Upper lobe of left lung (tissue), 4 donors: ENCODE data around the gene RIN1.

Experiments
- POLR2AphosphoS5 ChIP-seq, 2 donors: sonication (generic); formaldehyde crosslinking; IDR thresholded peaks; one replicate each; pipeline ENCODE4 v1.5.1; 2017; ENCODE audit warnings: antibody characterized with exemption in 2 of 2
- TF ChIP-seq, protein P1 (sequence below), 6 experiments: fragments of 450-650 bp in 4 of 6; fragments of 200-600 bp in 2 of 6; sonication (generic) in 2 of 6; IDR thresholded peaks; one replicate each; pipeline ENCODE4 v1.5.1; 2016 to 2019; ENCODE audit warnings: antibody characterized with exemption in 6 of 6

DNA sequence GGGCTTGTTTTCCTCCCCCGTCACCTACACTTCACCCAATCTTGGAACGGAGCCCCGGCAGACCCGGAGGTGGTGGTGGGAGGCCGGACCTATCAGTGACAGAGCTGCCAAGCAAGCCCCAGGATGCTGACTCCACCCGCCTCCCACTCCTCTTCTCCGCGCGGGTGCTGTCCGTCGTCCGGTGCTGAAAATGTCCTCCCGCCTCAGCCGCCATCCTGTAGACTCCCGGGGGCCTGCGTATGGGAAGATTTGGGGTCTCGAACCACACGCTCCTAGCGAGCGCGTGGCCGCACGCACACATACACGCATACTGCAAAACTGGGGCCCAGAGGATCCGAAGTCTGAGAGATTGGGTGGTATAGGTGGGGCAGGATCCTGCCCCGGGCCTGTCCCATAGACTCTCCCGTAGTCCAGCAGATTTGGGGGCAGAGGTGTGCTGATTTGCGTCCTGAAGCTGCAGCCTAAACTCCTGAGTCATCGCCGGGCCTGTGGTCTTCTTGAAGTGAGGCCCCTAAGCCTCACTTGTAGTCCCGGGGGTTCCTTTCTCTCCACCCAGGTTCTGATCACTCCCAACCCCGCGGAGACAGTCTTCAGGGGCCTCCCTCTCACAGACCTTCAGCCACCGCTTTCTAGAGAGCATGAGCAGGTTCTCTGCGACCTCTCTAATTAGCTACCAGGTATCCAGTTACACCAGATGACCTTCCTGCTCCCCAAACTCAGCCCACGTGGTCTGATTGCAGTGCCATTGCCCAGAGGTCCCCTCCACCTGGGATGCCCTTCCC is 46.5 kb downstream of the RIN1 start:
- TF ChIP-seq, protein P1, sequence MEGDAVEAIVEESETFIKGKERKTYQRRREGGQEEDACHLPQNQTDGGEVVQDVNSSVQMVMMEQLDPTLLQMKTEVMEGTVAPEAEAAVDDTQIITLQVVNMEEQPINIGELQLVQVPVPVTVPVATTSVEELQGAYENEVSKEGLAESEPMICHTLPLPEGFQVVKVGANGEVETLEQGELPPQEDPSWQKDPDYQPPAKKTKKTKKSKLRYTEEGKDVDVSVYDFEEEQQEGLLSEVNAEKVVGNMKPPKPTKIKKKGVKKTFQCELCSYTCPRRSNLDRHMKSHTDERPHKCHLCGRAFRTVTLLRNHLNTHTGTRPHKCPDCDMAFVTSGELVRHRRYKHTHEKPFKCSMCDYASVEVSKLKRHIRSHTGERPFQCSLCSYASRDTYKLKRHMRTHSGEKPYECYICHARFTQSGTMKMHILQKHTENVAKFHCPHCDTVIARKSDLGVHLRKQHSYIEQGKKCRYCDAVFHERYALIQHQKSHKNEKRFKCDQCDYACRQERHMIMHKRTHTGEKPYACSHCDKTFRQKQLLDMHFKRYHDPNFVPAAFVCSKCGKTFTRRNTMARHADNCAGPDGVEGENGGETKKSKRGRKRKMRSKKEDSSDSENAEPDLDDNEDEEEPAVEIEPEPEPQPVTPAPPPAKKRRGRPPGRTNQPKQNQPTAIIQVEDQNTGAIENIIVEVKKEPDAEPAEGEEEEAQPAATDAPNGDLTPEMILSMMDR (IDR thresholded peaks at IDR 0.05), result no peak
- TF ChIP-seq POLR2AphosphoS5 (IDR thresholded peaks at IDR 0.05), result no peak
